GM13977 (cell line): ENCODE results near the gene COL27A1.

ENCODE experiments used
- DNase-seq: peaks from one replicate; pipeline ENCODE4 v3.0.0; 2012; ENCODE audit warnings: low spot score
- CTCF ChIP-seq: IDR thresholded peaks from 2 replicates; pipeline ENCODE4 v1.5.1; 2012; ENCODE audit warnings: mild to moderate bottlenecking, control low read depth; ENCODE audit not compliant: insufficient read depth; ENCODE audit errors: extremely low read depth, missing control alignments
- in situ Hi-C: fragments of 300-500 bp; cut with MboI; formaldehyde crosslinking; loops from one replicate; pipeline ENCODE4 v1.12.0; 2022; ENCODE audit warnings: low sequenced_read_pairs, low pct_unique_long_range_greater_than_20kb, mixed read lengths, inconsistent platforms; ENCODE audit not compliant: unreplicated experiment

Gene COL27A1

GRCh38 chr9:114275246-114276004 is 120.1 kb downstream of the COL27A1 start:
- DNase-seq: no peak
- in situ Hi-C loops: loop anchor here (25.0 kb wide), 1 partner anchor 163 kb away; no protein-coding TSS in a partner anchor
- TF ChIP-seq CTCF: no peak

- TF ChIP-seq CTCF: no peak
- no peak for DNase-seq
- in situ Hi-C loops: loop anchor here (25.0 kb wide), 1 partner anchor 165 kb away; no protein-coding TSS in a partner anchor
Measured at GRCh38 chr9:114276908-114277821, 121.8 kb downstream of the COL27A1 start.

DNA sequence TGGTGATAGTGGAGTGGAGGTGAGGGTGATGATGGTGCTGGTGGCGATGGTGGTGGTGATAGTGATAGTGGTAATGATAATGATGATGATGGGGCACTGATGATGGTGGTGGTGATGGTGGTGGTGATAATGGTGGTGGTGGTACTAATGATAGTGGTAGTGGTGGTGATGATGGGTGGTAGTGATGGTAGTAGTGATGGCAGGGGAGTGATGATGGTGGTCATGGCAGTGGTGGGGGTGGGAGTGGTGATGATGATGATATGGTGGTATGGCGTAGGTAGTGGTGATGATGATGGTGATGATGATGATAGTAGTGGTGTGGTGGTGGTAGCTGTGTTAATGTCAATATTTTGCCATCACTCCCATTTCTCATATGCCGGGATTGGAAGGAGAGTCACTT is 123.0 kb downstream of the COL27A1 start:
- no peak for DNase-seq
- in situ Hi-C loops: loop anchor here (25.0 kb wide), 1 partner anchor 166 kb away; no protein-coding TSS in a partner anchor

GRCh38 chr9:114278881-114279570 is 123.7 kb downstream of the COL27A1 start:
- no peak for TF ChIP-seq CTCF
- no peak for DNase-seq
- in situ Hi-C loops: loop anchor here (25.0 kb wide), 1 partner anchor 167 kb away; no protein-coding TSS in a partner anchor

More for the DNA sequence above, 123.0 kb downstream of the COL27A1 start:
- TF ChIP-seq CTCF: no peak

- in situ Hi-C loops: loop anchor here (25.0 kb wide), 1 partner anchor 167 kb away; no protein-coding TSS in a partner anchor
- TF ChIP-seq CTCF: no peak
- no peak for DNase-seq
Measured at GRCh38 chr9:114279693-114280092, 124.4 kb downstream of the COL27A1 start.
